AG08396 (cell line): ENCODE results near the gene KRTAP24-1.

ENCODE experiments used
- DNase-seq: peaks from one replicate; pipeline ENCODE4 v3.0.0; 2012; ENCODE audit warnings: low spot score, mixed read lengths

The KRTAP24-1 gene

DNA sequence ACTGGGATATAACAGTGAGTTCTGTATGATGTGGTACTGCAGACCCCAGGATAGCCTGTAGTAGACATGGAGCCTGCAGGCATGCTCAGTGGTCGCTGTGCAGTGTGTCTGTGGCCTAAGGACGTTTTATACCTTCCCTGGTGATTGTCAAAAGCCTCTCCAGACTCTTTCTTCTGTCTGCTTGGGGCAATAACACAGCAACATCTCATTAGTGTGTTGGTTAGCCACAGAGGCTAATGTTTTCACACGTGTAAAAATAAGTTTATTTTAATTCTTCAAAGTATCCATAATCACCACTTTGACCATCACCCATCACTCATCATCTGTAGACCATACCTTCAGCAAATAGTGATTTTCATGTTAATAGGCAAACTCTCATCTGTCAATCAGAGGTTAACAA lies at the start of gene KRTAP24-1:
Gene KRTAP24-1, minus strand, starts transcription at position 101 of the 400 bp plus-strand sequence. Its CDS starts 18 bp downstream, at position 83.
- no peak for DNase-seq

DNA sequence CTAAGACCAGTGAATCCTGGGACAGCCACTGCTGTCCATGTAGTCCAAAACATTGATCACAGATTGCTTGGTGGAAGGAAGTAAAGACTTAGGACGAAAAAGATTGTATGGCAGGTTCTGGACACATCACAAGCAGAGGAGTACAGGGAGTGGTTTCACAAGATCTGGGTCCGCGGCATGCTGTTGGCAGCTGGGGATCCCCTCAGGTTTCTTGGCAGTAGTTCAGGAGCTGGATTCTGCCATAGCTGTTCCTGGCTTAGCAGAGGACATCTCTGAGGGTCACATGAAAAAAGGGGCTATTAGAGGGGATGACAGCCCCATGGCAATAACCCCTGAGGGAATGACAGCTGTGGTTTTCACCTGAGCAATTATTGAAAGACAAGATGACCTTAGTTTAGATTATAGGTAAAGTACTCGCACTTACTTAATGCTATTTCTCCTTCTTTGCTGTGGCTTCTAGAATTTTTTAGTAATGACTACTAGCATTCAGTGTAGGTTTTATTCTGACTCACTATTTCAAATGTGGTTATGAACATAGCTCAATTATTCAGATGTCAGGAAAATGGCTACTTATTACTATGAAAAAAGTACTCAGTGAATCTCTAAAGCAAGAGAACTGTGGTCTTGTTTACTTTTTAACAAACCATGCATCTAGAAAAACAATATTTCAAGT lies 46.6 kb upstream of the KRTAP24-1 start:
- no peak for DNase-seq

DNA sequence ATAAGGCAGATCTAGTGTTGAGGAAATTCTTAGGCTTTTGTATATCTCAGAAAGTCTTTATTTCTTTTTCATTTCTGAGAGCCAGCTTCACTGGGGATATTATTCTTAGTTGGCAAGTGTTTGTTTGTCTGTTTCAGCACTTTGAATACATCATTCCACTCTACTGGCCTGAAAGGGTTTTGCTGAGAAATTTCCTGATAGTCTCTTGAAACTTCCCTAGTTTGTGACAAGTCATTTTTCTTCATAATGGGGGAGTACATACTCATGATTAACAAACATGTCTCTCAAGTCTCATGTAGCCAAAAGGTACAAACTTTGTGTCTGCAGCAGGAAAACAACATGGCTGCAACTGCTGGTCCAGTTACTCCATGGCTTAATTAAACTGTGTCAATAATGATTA lies 43.6 kb upstream of the KRTAP24-1 start:
- no peak for DNase-seq

DNA sequence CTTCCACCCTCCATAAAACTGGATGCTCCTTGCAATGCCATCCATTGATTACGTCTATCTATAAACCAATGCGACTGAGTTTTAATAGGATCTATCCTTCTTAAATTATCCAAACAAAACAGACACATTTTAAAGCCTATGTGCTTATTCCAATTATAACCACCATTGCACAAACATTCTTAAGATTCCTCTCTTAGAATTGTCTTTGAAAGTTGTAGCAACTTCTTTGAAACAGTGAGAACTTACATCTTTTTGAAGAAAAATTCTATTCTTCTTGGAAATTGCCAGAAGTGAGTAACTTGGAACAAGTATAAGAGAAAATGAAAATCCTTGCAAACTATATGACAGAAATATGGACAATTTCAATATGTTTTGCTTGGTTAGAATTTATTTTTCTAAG lies 37.5 kb upstream of the KRTAP24-1 start, which contains the start of gene KRTAP26-1:
Gene KRTAP26-1, minus strand, starts transcription at position 101 of the 400 bp plus-strand sequence. CDS start 280 bp downstream, outside the sequence.
- DNase-seq: no peak

- no peak for DNase-seq
Measured at GRCh38 chr21:30315701-30316100, 33.0 kb upstream of the KRTAP24-1 start.

DNA sequence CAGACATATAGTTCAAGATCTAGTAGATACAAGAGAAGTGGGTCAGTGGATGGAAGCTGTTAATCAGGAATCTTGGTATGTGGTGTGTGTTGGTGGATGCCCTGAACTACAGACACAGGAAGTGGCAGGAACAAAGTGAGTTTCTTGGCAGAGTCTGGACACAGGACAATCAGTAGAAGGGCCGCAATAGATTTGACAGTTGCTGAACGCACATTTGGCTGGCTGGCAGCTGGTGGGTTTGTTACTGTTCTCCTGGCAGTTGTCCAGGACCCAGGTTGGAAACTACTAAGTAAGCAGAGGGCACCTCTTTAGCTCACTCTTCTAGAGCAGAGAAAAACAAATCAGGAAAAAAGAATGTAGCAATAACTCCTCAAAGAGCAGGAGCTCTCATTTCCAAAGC lies 24.1 kb upstream of the KRTAP24-1 start:
- no peak for DNase-seq

- no peak for DNase-seq
Measured at GRCh38 chr21:30305136-30305535, 22.4 kb upstream of the KRTAP24-1 start.

DNA sequence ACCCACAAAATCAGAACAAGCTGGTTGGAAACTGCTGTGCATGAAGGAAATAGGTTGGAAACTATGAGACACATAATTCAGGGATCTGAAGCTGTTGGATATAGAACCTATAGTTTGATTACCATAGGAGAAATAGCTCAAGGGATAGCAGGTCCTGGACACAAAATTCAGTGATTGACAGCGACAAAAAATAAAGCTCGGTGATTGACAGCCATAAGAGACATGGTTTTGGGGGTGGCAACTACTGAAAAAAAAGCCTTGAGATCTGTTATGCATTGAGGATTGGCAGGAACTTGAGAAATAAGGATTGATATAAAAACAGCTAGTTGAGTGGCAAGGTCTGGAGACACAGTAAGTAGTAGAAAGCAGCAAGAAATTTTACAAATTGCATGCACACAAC lies 6.5 kb upstream of the KRTAP24-1 start, which contains the start of gene KRTAP25-1:
Gene KRTAP25-1, minus strand, starts transcription at position 300 of the 400 bp plus-strand sequence. Its CDS starts 24 bp downstream, at position 276.
- DNase-seq: no peak

- DNase-seq: no peak
Measured at GRCh38 chr21:30271611-30272010, 11.1 kb downstream of the KRTAP24-1 start.

- no peak for DNase-seq
Measured at GRCh38 chr21:30271156-30271555, 11.6 kb downstream of the KRTAP24-1 start.

GRCh38 chr21:30269803-30270530 lies 12.8 kb downstream of the KRTAP24-1 start:
- no peak for DNase-seq

- DNase-seq: no peak
Measured at GRCh38 chr21:30268608-30269197, 14.0 kb downstream of the KRTAP24-1 start.

DNA sequence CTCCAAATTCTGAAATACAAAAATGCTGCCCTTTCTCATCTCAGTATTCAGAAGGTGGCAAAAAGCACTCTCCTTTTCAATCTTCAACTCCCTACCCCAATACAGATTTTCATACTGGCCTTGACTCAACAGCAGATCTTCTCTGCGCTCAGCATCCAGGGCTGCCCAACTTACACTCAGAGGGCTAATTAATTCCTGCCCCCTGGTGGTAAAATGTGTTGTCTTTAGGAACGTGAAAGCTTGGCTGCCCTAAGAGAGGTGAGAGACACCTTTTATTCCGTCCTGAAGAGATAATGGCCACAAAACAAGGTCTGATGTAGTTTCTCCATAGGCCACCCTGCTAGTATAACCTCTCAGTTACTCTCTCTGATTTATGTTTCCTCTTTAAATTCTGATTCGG lies 25.0 kb downstream of the KRTAP24-1 start:
- DNase-seq: no peak

DNA sequence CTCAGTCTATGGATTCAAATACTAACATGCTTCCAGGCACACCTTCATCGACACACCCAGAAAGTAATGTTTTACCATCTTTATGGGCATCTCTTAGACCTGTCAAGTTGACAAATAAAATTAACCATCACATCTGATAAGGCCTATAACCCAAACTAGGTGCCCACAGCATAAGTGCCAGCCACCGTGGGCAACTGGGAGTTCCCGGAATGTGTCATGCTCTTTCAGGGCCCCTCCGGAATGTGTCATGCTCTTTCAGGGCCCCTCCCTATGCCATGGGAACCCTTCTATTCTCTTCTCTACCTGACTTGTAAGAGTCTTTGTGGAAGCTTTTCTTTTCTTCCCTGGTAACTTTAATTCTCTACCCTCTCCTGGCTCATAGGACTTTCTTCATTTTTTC lies 26.6 kb downstream of the KRTAP24-1 start:
- no peak for DNase-seq

DNA sequence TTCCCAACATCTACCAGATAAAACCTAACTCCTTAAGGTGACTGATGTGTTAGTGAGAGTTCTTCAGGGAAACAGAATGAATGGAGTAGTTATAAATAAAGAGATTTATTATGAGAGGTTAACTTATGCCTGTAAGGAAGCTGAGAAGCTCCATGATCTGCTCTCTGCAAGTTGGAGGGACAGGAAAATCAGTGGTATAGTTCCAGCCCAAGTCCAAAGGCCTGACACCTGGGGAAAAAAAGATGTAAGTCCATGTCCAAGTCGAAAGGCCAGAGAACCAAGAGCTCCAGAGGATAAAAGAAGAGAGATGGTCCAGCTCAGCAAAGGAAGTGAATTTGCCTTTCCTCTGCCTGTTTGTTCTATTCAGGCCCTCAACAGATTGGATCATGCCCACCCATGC lies 27.1 kb downstream of the KRTAP24-1 start:
- DNase-seq: no peak

GRCh38 chr21:30251781-30252180 lies 31.0 kb downstream of the KRTAP24-1 start:
- DNase-seq: no peak

DNA sequence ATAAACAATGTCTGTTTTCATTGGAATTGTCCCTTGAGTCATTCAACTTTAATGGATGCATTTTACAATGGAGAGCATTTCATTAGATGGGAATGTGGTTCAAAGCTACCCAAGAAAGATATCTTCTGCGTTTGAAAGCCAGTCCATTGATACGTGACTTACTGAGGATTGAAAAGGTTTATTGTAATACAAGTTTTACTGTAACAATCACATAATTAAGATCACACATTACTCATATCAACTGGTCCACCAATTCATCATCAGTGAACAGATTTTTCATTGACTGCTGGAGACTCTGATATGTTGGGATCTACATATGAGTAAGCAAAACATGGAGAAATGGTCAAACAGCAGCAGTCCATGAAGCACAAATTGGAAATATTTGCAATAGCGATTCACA lies 32.8 kb downstream of the KRTAP24-1 start:
- no peak for DNase-seq

DNA sequence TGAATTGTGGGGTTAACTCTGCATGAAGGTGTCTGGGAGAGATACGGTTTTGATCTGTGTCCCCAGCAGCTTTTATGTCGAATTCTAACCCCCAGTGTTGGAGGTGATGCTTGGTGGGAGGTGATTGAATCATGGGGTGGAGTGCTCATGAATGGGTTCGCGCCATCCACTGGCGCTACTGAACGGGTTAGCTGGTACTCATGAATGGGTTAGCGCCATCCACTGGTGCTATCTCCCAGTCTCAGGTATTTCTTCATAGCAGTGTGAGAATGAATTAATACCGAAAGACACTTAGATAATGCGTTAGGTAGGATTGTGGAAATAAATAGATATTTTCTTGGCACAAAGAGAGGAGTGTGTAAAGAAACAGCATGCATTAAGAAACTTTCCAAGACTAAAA lies 33.9 kb downstream of the KRTAP24-1 start:
- no peak for DNase-seq

DNA sequence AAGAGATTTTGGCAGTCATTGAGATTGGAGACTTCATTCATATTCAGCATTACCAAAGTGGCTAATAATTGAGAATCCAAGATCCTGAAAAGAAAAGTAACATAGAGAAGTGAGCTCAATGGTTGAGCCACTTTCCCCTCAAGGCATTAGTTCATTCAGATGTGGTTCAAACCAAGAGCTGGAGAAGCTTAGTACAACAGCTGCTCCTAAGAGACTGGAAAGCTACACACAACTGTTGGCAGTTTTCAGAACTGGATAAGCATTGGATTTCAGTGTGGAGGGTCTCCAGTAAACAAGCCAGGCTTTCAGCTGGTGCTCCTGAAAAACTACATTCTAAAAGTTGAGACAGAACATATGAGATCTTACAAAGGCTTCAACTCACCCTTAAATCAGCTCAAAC lies 37.7 kb downstream of the KRTAP24-1 start:
- no peak for DNase-seq

DNA sequence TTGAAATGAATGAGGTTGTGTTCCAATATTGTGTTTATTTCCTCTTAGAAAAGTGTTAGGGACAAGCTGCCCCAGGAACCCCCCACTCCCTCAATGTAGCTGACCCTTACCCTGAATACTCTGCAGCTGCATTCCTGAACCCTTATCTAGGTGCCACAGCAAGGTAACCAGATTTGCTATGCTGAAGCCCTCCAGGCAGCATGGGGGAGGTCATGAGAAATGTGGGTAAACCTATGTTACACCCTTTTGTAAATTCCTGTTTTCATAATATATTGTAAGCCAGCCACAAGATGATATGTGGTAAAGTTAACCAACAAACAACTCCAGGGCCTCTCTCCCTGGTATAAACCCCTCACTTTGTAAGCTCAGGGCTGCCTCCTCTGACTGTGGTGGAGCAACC lies 39.1 kb downstream of the KRTAP24-1 start:
- DNase-seq: no peak

DNA sequence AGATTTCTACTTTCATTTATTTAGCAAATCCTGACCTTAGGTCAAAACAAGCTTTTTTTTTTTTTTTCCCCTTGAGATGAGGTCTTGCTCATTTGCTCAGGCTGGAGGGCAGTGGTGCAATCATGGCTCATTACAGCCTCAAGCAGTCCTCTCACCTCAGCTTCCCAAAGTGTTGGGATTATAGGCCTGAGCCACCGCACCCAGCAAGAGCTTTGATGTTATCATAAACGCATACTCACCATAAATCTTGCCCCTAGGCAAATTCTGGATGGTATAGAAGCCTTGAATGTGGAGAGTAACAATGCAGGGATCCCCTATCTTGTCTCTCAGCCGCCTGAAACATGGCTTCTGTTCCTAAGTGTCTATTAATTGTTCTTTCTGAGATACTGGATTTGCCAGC lies 42.1 kb downstream of the KRTAP24-1 start:
- DNase-seq: no peak

DNA sequence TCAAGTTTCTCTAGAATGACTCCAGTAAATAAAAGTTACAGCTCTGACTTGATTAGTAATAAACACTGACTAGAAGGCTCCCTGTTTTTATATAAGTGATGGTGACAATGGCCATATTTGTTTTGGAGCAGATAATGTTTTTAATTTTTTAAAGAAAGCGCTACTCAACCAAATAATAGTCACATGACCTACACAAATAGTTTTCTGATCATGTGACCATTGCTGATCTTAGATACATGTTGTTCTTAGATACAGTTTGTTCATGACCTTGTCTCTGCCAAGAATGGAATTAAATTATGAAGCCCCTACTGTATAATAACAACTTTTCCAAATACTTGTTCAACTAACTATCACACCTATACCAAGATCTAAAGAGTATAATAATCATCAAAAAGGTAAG lies 44.6 kb downstream of the KRTAP24-1 start:
- DNase-seq: no peak

DNA sequence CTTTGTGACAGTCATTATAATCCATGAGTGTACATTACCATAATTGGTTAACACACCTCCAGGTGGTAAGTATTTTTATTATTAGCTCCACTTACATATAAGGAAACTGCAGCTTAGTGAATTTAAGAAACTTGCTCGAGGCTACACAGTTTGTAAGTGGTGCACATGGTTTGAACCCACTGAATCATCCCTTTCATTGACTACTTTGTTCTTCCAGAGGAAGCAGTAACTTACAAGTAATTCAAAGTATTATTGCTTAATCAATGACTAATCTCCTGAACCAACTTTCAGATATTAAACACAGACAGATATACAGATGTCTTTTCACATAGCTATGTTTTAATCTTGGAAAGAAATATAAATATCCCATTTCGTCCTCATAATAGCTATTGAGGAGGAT lies 48.1 kb downstream of the KRTAP24-1 start:
- DNase-seq: no peak
